ENCODE results near the gene DYRK4.

The DYRK4 gene

DNA sequence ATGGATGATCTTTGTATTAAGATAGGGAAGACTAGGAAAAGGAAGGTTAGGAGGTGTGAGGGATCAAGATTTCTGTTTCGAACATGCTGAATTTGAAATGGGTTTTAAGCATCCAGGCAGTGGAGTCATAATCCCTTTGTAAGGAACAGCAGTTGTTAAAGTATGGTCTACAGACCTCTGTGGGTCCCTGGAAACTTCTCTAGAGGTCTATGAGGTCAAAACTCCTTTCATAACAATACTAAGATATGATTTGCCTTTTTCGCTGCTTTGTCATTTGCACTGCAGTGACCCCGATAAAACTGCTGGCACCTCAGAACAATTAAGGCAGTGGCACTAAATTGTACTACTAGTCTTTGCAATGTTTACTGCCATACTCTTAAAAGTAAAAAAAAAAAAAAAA is 21.8 kb upstream of the DYRK4 start:
- FAIRE-seq = no peak
- no peak for DNase-seq (ENCODE audit: insufficient read length)

DNA sequence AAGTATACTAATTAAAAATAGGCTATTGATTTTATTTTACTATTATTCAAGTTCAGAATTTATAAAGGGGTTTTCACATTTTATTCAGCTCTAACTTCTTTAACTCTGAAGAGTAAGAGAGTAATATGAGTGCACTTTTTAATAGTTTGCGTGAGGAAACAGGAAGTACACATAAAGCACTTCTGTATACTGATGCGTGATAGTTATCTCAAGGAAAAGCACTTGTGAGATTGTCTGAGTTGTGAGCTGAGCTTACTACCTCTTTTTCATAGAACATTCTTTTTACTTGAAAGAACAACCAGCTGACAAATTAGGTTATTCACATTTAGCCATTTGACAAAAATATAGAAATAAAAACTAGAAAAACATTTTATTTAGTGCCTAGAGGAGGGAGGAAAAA is 21.4 kb upstream of the DYRK4 start:
- TF ChIP-seq POLR2AphosphoS5 (IDR thresholded peaks at IDR 0.05; ENCODE audit: low read depth, low read length) (no peak), POLR2A (IDR thresholded peaks at IDR 0.05; ENCODE audit: low read depth, low read length) (no peak), TAF1 (IDR thresholded peaks at IDR 0.05; ENCODE audit: borderline replicate concordance, low read depth, low read length) (no peak)
- DNase-seq (ENCODE audit: insufficient read length) (no peak), FAIRE-seq (no peak)

More for the DNA sequence above, 21.8 kb upstream of the DYRK4 start:
- TF ChIP-seq POLR2AphosphoS5 (IDR thresholded peaks at IDR 0.05; ENCODE audit: low read depth, low read length) = no peak

DNA sequence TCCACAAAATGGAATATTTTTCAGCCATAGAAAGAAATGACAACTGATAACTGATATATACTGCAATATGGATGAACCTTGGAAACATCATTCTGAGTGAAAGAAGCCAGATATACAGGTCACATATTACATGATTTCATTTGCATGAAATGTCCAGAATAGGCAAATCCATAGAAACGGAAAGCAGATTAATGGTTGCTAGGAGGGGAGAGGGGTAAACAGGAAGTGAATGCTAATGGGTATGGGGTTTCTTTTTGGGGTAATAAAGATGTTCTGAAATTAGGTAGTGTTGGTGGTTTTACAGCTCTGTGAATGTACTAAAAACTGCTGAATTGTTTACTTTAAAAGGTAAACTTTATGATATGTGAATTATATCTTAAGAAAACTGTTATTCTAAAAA is 16.8 kb upstream of the DYRK4 start:
- DNase-seq (ENCODE audit: insufficient read length) (no peak), FAIRE-seq (no peak)
- no peak for TF ChIP-seq POLR2A (IDR thresholded peaks at IDR 0.05; ENCODE audit: low read depth, low read length)
- TF ChIP-seq TAF1 (IDR thresholded peaks at IDR 0.05; ENCODE audit: borderline replicate concordance, low read depth, low read length) = no peak
- no peak for TF ChIP-seq POLR2AphosphoS5 (IDR thresholded peaks at IDR 0.05; ENCODE audit: low read depth, low read length)

DNA sequence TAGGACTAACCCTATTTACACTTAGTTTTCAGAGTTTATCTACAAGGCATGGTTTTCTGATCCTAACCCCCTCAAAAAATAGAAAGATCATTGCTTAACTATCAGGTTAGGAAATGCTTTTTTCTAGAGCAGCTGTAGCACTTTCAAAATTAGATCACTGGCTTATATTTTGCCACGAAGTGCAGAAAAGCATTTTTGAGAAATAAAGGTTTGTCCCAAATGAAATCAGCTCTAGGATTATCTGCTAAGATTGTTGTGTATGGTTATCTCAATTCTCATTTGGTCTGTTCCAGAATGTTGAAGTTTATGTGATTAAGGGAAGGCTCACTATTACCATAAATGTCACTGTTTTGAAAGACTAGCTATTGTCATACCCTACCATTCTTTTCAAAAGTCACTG is 9.8 kb upstream of the DYRK4 start:
- no peak for FAIRE-seq
- no peak for DNase-seq (ENCODE audit: insufficient read length)
- TF ChIP-seq TAF1 (IDR thresholded peaks at IDR 0.05; ENCODE audit: borderline replicate concordance, low read depth, low read length) (no peak), POLR2AphosphoS5 (IDR thresholded peaks at IDR 0.05; ENCODE audit: low read depth, low read length) (no peak), POLR2A (IDR thresholded peaks at IDR 0.05; ENCODE audit: low read depth, low read length) (no peak)

DNA sequence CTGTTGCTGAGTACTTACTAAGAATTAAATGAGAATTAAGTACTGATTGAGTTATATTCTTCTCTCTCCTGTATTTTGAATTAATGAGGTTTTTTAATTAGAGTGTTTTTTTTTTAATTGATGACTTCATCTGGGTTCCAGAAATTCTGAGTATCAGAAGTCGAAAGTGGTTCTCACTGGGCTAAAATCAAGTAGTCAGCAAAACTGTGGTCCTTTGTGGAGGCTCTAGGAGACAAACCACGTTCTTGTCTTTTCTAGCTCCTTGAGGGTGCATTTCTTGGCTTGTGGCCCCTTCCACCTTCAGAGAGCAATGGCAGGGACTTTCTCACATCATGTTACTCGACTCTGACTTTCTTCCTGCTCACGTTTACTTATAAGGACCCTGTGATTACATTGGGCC is 8.1 kb upstream of the DYRK4 start:
- FAIRE-seq (no peak), DNase-seq (ENCODE audit: insufficient read length) (no peak)
- TF ChIP-seq POLR2AphosphoS5 (IDR thresholded peaks at IDR 0.05; ENCODE audit: low read depth, low read length) (no peak), TAF1 (IDR thresholded peaks at IDR 0.05; ENCODE audit: borderline replicate concordance, low read depth, low read length) (no peak), POLR2A (IDR thresholded peaks at IDR 0.05; ENCODE audit: low read depth, low read length) (no peak)

DNA sequence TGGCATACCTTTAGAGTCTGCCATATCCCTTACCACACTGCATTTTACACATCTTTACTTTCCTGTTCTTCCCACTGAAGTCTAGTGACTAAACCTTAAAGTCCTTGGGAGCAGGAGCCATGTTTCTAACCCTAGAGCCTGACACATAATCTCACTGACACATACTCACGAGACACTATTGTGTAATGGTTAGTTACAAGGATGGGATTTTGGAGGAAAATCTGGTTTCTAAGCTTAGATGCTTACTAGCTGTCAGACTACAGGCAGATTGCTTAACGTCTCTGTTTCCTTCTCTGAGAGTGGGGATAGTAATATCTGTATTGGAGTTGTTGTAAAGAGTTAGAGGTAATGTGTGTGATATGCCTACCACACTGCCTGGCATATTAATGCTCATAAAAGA is 6.2 kb upstream of the DYRK4 start:
- no peak for FAIRE-seq
- TF ChIP-seq POLR2A (IDR thresholded peaks at IDR 0.05; ENCODE audit: low read depth, low read length) (no peak), POLR2AphosphoS5 (IDR thresholded peaks at IDR 0.05; ENCODE audit: low read depth, low read length) (no peak), TAF1 (IDR thresholded peaks at IDR 0.05; ENCODE audit: borderline replicate concordance, low read depth, low read length) (no peak)
- no peak for DNase-seq (ENCODE audit: insufficient read length)

DNA sequence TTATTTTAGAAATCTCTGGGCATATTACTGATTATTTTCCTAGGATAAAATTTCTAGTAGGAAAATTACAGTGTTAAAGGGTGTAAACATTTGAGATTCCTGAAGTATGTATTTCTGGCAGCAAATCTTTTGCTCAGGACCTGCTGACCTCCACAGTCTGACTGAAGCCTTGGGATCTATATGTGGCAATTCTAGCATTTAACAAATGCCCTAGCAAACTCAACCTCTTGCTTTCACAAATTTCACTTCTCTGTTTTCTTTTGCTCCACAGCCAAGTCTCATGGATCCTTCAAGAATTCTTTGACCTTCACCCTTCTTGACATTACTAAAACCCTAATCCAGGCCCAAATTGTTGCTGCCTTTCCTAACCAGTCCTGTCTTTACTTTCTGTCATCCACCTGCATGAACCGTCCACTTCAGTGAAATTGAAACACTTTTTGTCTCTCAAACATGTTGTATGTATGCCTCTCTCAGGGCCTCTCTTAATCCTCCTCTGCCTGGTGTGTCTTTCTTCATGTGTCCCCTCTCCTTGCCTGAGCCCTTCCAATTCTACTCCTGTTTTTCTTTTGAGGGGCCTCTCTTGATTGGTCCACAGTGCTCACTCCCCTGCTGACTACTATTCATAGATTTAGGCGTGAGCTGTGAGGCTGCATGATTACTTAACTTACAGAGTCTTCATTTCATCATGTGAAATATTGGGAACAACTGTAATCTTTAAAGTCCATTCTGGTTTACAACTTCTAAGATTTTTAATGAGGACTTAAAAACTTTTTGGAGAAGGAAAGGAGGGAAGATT is 5.1 kb upstream of the DYRK4 start:
- TF ChIP-seq TAF1 (IDR thresholded peaks at IDR 0.05; ENCODE audit: borderline replicate concordance, low read depth, low read length) = no peak
- TF ChIP-seq POLR2AphosphoS5 (IDR thresholded peaks at IDR 0.05; ENCODE audit: low read depth, low read length) = no peak
- TF ChIP-seq POLR2A (IDR thresholded peaks at IDR 0.05; ENCODE audit: low read depth, low read length) = no peak
- DNase-seq (ENCODE audit: insufficient read length) (no peak), FAIRE-seq (no peak)

DNA sequence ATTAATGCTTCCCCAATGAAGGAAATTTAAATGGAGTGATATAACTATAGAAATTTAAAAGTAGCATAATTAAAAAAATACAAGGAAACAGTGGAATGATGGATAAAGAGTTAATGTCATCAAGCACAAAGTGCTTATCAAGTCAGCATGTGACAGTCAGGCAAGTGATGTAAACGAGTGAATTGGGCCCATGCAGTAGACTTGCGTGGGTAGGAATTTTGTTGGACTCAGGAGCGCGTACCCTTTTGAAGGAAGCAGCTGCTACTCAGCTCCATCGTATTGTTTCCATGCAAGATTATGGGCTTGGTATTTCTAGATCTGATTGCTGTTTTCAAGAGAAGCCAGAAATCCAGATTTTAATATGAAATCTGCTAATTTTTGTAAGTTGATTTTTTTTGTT is 4.4 kb upstream of the DYRK4 start:
- FAIRE-seq (no peak), DNase-seq (ENCODE audit: insufficient read length) (no peak)
- TF ChIP-seq POLR2A (IDR thresholded peaks at IDR 0.05; ENCODE audit: low read depth, low read length) = no peak
- TF ChIP-seq POLR2AphosphoS5 (IDR thresholded peaks at IDR 0.05; ENCODE audit: low read depth, low read length) = no peak
- TF ChIP-seq TAF1 (IDR thresholded peaks at IDR 0.05; ENCODE audit: borderline replicate concordance, low read depth, low read length) = no peak

DNA sequence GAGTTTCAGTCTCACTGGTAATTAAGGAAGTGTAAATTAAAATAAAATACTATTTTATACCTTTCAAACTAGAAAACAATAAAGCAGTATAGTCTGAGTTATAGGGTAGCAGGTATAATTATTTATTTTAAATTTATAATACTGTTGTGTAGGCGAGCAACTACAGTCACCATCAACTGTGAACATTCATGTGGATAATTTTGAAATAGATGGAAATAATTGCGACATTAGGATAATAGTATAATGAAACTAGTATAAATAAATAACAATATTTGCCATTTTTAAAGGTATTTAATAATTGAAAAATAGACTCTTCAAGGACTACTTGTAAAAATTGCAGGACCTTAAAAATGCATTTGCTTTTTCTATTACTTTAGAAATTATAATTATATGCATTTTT is 3.8 kb upstream of the DYRK4 start:
- no peak for TF ChIP-seq POLR2A (IDR thresholded peaks at IDR 0.05; ENCODE audit: low read depth, low read length)
- TF ChIP-seq TAF1 (IDR thresholded peaks at IDR 0.05; ENCODE audit: borderline replicate concordance, low read depth, low read length) = no peak
- no peak for TF ChIP-seq POLR2AphosphoS5 (IDR thresholded peaks at IDR 0.05; ENCODE audit: low read depth, low read length)
- FAIRE-seq = no peak

DNA sequence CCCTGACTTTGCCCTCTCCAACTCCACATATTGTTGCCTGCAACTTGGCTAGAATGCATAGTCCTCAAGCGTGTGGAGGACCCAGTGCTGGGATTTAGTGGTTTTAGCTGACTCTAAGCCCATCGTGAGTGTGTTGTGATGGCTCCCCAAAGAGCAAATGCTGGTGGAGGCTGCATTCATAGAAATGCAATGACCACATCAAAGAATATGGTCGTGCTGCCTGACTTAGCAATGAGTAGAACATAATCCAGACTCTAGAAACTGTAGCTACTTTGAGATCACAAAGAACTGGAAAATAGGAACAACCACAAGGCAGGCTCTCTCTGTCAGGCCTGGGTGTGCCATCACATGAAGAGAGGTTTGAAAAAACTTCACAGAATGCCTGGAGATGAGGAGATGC is 1.3 kb downstream of the DYRK4 start:
- TF ChIP-seq POLR2A (IDR thresholded peaks at IDR 0.05; ENCODE audit: low read depth, low read length) = no peak
- TF ChIP-seq POLR2AphosphoS5 (IDR thresholded peaks at IDR 0.05; ENCODE audit: low read depth, low read length) = no peak
- TF ChIP-seq TAF1 (IDR thresholded peaks at IDR 0.05; ENCODE audit: borderline replicate concordance, low read depth, low read length) = no peak
- FAIRE-seq = no peak

More for the DNA sequence above, 3.8 kb upstream of the DYRK4 start:
- DNase-seq (ENCODE audit: insufficient read length) = no peak

DNA sequence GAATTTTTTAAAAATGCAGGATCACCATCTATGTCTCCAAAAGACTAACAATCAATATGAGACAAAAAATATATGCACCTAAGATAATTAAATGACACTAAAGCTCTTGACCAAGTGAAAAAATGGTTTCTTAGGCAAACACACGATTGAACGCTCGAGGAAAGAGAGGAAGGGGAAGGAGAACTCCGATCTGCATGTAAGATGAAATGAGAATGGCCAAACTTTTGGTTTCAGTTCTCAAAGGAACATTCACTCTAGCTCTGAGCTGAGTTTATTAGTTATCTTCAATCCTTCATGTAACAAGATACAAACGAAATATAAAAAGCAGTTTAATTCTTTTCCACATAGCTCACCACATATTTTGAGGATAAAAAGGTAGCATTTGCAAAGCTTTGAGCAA is 2.8 kb downstream of the DYRK4 start:
- FAIRE-seq (peak; percentile 86), DNase-seq (ENCODE audit: insufficient read length) (no peak)
- TF ChIP-seq TAF1 (IDR thresholded peaks at IDR 0.05; ENCODE audit: borderline replicate concordance, low read depth, low read length) = no peak
- no peak for TF ChIP-seq POLR2A (IDR thresholded peaks at IDR 0.05; ENCODE audit: low read depth, low read length)
- no peak for TF ChIP-seq POLR2AphosphoS5 (IDR thresholded peaks at IDR 0.05; ENCODE audit: low read depth, low read length)

More for the DNA sequence above, 1.3 kb downstream of the DYRK4 start:
- no peak for DNase-seq (ENCODE audit: insufficient read length)

DNA sequence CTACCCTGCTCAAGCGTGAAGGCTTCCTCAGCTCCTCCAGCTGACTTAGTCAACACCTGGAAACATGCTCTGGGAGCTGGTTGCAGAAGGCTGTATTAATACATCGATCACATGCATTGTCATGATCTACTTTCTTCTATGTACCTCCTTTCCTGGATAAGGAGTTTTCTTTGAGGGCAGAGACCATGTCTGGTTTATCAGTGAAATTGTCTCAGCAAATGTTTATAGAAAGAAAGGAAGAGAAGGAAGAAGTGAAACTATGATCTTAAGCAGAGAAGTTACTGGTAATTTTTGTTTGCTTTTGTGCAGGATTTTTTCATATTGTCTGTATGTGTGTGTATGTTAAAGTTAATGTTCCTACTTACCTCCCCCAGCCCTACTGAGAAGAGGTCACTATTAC is 4.5 kb downstream of the DYRK4 start:
- peak; percentile 85 for FAIRE-seq
- no peak for DNase-seq (ENCODE audit: insufficient read length)
- TF ChIP-seq POLR2AphosphoS5 (IDR thresholded peaks at IDR 0.05; ENCODE audit: low read depth, low read length) = no peak
- TF ChIP-seq TAF1 (IDR thresholded peaks at IDR 0.05; ENCODE audit: borderline replicate concordance, low read depth, low read length) = no peak
